Measurements from ENCODE around the gene ATP11B.

ATP11B gene

GRCh38 chr3:182965861-182966366, 172.6 kb downstream of the ATP11B start:
- H3K27ac ChIP-seq, result no peak overlapping the region
- DNase-seq (ENCODE audit: low spot score), result no peak
- TF ChIP-seq CTCF (IDR thresholded peaks at IDR 0.05), result no peak
- no peak overlapping the region for H3K4me3 ChIP-seq

GRCh38 chr3:182967218-182968204, 174.2 kb downstream of the ATP11B start:
- no peak for DNase-seq (ENCODE audit: low spot score)
- TF ChIP-seq CTCF (IDR thresholded peaks at IDR 0.05), result no peak
- Histone ChIP-seq H3K27ac (no peak overlapping the region), H3K4me3 (no peak overlapping the region)

- TF ChIP-seq CTCF (IDR thresholded peaks at IDR 0.05), result no peak
- Histone ChIP-seq H3K27ac (no peak overlapping the region), H3K4me3 (no peak overlapping the region)
- no peak for DNase-seq (ENCODE audit: low spot score)
Measured at GRCh38 chr3:182969277-182969676, 176.0 kb downstream of the ATP11B start.

GRCh38 chr3:182969853-182970252, 176.5 kb downstream of the ATP11B start:
- Histone ChIP-seq H3K4me3 (no peak overlapping the region), H3K27ac (no peak overlapping the region)
- no peak for TF ChIP-seq CTCF (IDR thresholded peaks at IDR 0.05)
- no peak for DNase-seq (ENCODE audit: low spot score)

GRCh38 chr3:182970811-182971418, 177.6 kb downstream of the ATP11B start:
- TF ChIP-seq CTCF (IDR thresholded peaks at IDR 0.05), result no peak
- Histone ChIP-seq H3K4me3 (no peak overlapping the region), H3K27ac (no peak overlapping the region)
- no peak for DNase-seq (ENCODE audit: low spot score)

Measured in coronary artery (tissue), 2 donors.